Neural progenitor cell (in vitro differentiated cells): ENCODE data around the gene TMEM204.

Experiments
- EZH2 ChIP-seq: fragments of 200-600 bp; sonication (generic); IDR thresholded peaks from 2 replicates; pipeline ENCODE4 v1.6.1; 2017; ENCODE audit warnings: antibody characterized with exemption, mild to moderate bottlenecking, moderate library complexity
- TF ChIP-seq, protein P1 (sequence below): fragments of 200-600 bp; sonication (generic); IDR thresholded peaks from 2 replicates; pipeline ENCODE4 v1.5.1; 2017; ENCODE audit warnings: antibody characterized with exemption, mild to moderate bottlenecking

DNA sequence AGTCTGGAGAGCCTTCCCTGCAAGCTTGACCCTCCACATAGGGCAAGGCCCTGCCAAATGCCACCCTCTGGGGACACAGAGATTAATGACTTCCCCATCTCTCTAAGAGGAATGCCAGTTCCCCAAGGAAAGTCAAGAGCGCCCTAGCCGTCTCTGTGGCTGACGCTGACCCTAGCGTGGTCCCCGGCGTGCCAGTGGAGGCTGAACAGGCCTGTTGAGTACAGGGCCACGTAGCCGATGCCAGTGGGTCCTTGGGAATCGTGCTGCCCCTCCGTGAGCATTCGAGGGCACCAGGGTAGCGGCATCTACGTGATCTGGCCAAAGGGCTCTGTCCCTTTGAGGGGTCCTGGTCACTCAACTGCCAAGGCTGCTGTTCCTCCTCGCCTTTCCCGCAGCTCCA is 17.2 kb downstream of the TMEM204 start:
- TF ChIP-seq, protein P1, sequence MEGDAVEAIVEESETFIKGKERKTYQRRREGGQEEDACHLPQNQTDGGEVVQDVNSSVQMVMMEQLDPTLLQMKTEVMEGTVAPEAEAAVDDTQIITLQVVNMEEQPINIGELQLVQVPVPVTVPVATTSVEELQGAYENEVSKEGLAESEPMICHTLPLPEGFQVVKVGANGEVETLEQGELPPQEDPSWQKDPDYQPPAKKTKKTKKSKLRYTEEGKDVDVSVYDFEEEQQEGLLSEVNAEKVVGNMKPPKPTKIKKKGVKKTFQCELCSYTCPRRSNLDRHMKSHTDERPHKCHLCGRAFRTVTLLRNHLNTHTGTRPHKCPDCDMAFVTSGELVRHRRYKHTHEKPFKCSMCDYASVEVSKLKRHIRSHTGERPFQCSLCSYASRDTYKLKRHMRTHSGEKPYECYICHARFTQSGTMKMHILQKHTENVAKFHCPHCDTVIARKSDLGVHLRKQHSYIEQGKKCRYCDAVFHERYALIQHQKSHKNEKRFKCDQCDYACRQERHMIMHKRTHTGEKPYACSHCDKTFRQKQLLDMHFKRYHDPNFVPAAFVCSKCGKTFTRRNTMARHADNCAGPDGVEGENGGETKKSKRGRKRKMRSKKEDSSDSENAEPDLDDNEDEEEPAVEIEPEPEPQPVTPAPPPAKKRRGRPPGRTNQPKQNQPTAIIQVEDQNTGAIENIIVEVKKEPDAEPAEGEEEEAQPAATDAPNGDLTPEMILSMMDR = no peak
- TF ChIP-seq EZH2 = no peak
